Measurements from ENCODE around the gene CES3. TPM values are rescaled to one million over a fixed set of nuclear protein-coding genes. Genes with fewer than 3 reads are reported as not detected.

CES3 gene
- total and polyA plus RNA-seq, 9 of the 15 experiments (the other 6 are each of a cell fraction or from before 2014, with no cell fraction given) = 0.06 to 2.2 (median 0.68) TPM

GRCh38 chr16:67013823-67014633, 53.0 kb downstream of the CES3 start (continued):
- no peak for TF ChIP-seq ARID4B (CRISPR knock-in tag; IDR thresholded peaks at IDR 0.05)
- peak; percentile 77 for TF ChIP-seq NCOA6 (IDR thresholded peaks at IDR 0.05)
- TF ChIP-seq ZNF77 (CRISPR knock-in tag; IDR thresholded peaks at IDR 0.05) = no peak
- TF ChIP-seq ZBTB8A (IDR thresholded peaks at IDR 0.05; ENCODE audit: partially characterized antibody) = no peak
- no peak for TF ChIP-seq NFE2 (IDR thresholded peaks at IDR 0.05; ENCODE audit: low read depth)
- no peak for TF ChIP-seq CHD2 (IDR thresholded peaks at IDR 0.05; ENCODE audit: low read depth, low read length)
- no peak for TF ChIP-seq ZKSCAN3 (CRISPR knock-in tag; IDR thresholded peaks at IDR 0.05)
- peak; percentile 65; the same call in 1 of the 2 replicates for TF ChIP-seq TARDBP (IDR thresholded peaks at IDR 0.05)
- no peak for TF ChIP-seq ZNF717 (CRISPR knock-in tag; IDR thresholded peaks at IDR 0.05)
- no peak for TF ChIP-seq FOXM1 (IDR thresholded peaks at IDR 0.05; ENCODE audit: low read depth)
- no peak for TF ChIP-seq FOXM1 (CRISPR knock-in tag; IDR thresholded peaks at IDR 0.05; ENCODE audit: low read depth)
- TF ChIP-seq ZBTB7A (IDR thresholded peaks at IDR 0.05; ENCODE audit: borderline replicate concordance, control insufficient read depth, low read depth, low read length) = peak; percentile 79; the same call in 1 of the 2 replicates
- 0 out of 2 replicates have a peak, but pooled peaks have one; percentile 10 for TF ChIP-seq ZNF24 (IDR thresholded peaks at IDR 0.05)
- no peak for TF ChIP-seq PHB (CRISPR knock-in tag; IDR thresholded peaks at IDR 0.05)
- TF ChIP-seq EHMT2 (IDR thresholded peaks at IDR 0.05) = no peak
- TF ChIP-seq ZBTB40 (IDR thresholded peaks at IDR 0.05) = peak; percentile 26; the same call in 1 of the 2 replicates
- no peak for TF ChIP-seq ZBTB40 (CRISPR knock-in tag; IDR thresholded peaks at IDR 0.05)
- no peak for TF ChIP-seq ZSCAN32 (CRISPR knock-in tag; IDR thresholded peaks at IDR 0.05)

Data from K562 (cell line).